HG02759 (cell line): ENCODE results near the gene HOXB4.

Experiments
- ATAC-seq: cut with Tn5 transposase; IDR thresholded peaks from one replicate; pipeline ENCODE4 v1.9.1; 2021; ENCODE audit warnings: mild to moderate bottlenecking, moderate library complexity; ENCODE audit not compliant: unreplicated experiment

Gene HOXB4

DNA sequence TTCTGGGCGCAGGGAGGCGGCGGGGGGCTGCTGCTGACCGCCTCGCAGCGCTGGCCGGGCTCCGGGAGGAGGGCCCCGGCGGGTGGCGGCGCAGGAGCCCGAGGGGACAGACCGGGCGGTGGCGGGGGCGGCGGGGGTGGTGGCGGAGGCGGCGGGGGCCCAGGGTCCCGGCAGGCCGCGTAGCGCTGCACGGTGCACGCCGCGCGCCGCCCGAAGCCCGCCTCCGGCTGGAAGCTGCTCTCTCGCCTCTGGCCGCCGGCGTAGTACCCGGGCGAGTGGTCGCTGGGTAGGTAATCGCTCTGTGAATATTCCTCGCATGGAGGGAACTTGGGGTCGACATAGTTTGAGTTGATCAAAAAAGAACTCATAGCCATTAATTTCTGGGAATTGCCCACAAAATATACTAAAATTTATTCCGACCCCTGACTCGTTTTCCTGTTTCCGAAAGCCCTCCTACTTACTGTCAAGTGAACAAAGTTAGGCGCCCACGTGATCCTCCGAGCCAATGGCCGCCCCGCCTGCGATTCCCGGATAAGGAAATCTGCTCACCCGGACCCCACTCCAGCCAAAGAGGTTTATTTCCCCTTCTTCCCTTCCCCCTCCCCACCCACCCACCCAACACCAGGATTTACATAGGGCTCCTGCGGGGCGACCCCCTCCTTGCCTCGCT is at the start of gene HOXB4:
Gene HOXB4, minus strand, starts transcription at position 405 of the 670 bp plus-strand sequence. Its CDS starts 31 bp downstream, at position 374.
- peak; percentile 58 for ATAC-seq

- no peak for ATAC-seq
Observed at GRCh38 chr17:48627118-48627597, 49.0 kb upstream of the HOXB4 start.

DNA sequence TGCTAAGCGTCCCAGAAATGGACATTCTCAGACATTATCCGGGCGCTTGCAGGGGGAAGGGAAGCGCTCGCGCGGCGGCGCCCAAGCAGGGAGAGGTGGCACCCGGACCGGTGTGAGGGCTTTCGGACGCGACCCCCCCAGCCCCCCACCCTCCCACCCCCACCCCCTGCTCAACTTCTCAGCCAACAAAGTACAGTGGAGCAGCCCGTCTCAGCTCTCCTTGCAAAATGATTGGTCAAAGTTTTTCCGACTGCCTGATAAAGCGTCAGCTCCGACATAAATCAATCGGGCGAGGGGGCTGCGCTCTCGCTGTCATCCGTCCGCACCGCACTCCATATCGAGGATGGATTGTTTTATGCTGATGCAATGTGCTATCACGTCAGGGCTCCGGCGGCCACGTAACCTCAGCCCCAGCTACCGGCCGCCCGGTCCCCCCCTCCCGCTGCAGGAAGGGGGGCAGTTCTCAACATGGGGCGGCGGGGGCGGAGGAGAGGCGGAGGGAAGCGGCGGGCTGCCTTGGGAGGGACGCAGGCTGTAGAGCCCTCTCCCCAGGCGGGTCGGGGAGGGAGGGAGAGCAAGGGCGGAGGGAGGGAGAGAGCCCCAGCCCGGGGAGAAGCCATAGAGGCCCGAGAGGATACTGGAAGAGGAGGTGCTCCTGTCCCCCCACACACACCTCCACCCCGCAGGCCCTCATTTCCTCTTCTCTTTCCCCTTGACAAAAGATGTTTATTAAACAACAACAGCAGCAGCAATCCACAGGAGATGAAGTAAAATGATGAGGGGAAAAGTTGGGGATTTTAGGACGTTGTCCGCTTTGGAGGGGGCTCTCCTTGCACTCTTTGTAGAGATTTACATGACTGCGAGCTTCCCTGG is 48.3 kb upstream of the HOXB4 start, which contains the start of gene HOXB9:
Gene HOXB9, minus strand, starts transcription at position 114 of the 873 bp plus-strand sequence. Its CDS starts 89 bp downstream, at position 25.
- ATAC-seq: no peak

DNA sequence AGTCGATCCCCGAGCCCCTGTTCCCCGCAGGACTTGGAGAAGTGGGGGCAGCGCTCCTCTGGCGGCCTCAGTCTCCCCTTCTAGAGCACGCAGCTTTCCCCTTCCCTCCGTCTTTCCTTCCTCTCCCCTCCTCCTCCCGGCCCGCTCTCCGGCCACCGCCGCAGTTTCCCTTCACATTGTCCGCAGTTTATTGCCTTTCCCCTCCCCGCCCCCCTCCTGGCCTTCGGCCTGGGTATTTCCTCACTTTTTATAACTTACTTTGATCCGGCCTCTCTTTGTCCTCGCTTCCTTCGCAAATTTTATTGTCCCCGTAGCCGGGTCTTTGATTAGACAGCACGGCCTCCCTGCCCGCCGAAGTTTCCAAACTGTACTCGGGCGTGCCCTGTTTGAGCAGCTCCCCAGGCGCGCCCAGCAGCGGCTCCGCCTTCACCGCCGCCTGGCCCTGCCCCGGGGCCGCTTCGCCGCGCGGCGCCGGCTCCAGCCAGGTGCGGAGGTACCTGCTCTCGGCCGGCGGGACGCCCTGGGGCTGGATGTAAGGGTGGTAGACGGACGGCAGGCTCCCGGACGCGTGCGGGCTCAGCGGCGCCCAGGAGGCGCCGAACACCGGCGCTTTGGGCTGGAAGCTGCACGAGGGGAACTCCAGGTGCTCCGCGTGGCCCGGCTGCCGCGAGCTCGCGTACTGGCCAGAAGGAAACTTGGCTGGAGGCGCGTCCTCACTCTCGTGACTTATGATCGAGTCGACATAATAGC is 47.5 kb upstream of the HOXB4 start:
- ATAC-seq: peak; percentile 39

DNA sequence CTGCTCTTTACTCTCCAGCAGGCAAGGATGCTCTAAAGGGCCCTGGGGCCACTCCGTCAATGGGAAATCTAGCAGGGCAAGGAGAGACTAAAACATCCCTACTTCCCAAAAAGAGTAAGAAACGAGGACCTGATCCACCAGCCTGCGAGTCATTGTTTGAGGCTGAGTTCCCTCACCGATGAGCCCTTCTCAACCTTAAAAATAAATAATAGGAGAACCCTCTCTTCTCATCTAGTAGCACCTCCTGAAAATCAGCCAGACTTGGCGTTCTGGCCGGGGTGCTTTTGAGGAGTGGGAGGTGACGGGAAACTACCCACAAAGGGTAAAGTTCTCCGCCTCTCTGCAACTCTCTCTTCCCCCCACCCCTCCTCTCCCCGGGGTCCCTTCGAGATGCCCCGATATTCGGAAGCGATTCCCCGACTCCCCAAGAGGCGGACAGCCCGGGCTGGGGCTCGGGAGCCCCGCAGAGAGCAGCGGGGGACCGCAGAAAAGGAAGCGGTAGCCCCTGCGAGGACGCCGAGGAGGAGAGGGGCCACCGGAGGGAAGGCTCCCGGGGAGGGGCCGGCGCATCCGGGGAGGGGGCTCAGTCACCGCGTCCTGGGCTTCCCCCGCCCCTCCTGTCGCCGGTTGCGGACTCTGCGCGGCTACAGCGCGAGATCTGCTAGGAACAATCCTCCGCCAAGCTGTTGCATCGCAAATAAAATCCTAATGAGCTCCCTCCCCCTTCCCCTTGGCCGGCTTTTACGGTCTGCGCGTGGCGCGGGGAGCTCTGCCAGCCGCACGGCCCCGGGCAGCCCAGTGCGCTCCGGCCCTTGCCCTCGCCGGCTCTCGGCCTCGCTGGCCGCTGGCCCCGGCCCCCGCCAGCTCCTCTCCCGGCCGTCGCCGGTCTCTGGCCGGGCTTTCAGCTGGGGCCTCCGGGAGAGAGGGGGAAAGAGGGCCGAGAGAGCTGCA is 46.7 kb upstream of the HOXB4 start:
- peak; percentile 19 for ATAC-seq

DNA sequence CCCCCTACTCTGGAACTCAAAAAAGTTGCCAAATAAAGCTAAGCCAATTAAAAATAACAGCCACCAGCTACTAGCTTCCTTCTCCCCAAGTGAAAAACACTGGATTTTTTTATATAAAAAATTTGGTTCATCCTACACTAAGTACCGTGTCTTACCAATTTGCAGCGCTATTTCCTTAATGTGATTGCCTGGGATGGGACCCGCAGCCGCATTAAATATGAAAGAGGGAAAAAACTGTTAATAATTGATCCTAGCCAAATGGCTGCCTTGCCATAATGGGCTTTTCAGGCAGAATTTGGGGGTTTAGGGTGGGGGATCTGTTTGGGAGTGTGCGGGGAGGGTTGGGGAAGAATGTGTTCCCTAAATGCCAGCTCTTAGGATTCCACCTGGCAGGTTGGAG is 46.0 kb upstream of the HOXB4 start:
- no peak for ATAC-seq

- no peak for ATAC-seq
Observed at GRCh38 chr17:48623583-48623982, 45.4 kb upstream of the HOXB4 start.

- no peak for ATAC-seq
Observed at GRCh38 chr17:48622857-48623256, 44.7 kb upstream of the HOXB4 start.

DNA sequence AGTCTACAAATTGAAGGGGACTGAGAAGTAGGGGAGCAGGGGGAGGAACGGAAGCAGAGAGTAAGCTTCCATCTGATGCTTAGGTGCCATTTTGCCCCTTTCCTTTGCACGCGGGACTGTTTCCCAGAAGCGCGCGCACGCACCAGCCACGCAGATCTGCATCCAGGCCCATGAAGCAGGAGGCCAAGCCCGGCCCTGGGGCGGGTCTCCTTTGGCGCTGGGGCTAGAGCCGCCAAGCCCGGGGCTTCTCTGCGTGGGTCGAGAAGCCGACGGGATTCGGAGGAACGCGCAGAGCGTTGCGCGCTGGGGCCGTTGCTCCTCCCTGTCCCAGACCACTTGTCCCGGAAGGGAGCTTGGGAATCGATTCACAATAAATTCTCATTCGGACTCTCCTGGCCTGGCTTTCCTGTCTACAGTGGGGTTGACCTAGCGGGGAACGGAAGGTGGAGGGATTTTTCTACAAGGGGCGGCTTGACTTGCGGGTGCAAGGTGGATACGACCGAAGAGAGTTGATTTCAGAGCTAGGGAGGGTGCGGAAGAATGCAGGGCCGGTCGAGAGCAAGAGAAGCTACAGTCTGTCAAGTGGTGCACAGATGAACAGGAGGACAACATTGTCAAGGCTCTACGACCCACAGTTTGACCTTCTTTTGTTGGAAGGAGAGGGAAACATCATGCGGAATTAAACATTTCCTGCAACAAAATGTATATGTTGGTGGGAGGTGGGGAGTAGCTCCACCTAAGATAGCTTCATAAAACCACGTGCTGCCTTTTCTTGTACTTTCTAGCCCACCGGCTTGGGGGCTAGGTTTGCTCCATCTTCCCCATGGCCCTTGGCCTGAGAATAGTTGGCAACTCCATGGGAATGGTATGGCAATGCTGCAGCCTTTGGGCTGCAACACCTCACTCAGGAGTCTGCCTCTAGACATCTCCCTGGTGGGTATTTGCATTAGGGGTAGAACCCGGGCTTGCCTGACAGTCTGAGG is 43.6 kb upstream of the HOXB4 start:
- ATAC-seq: no peak

- no peak for ATAC-seq
Observed at GRCh38 chr17:48620461-48621139, 42.5 kb upstream of the HOXB4 start.

GRCh38 chr17:48619826-48620449 is 41.8 kb upstream of the HOXB4 start:
- ATAC-seq: no peak

- ATAC-seq: no peak
Observed at GRCh38 chr17:48618256-48618896, 40.2 kb upstream of the HOXB4 start.

DNA sequence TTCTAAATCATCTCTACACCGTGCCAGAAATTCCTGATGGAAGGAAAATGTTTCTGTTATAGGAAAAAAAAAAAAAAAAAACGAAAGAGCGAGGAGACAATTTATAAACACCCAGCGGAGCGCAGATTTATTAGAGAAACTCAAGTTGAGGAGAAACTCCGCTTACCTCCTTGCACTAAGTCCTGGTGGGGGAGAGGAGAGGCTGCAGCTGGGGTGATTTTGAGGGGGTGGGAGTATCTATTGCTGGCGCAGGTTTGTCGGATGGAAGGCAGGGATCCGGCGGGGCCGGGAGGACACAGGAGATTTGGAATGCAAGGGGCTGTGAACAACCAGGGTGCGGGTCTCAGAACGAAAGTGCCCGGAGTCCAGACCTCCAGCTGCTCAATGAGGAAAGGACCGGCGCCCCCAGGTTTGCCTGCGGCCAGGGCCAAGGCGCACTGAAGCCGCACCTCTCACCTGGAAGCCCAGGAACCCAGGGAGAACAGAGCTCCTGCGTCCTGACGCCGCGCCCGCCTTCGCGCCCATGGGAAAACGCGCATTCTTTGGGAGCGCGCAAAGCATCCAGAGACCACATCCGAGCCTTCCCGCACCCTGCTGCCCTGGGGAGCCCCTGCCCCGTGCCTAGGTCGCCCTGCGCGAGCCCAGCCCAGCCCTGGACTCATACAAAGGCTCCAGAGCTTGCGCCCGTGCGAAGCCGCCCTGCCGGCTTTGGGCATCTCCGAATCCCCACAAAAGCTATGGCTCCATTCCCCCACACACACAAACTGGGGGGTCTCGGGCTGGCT is 39.5 kb upstream of the HOXB4 start:
- no peak for ATAC-seq

DNA sequence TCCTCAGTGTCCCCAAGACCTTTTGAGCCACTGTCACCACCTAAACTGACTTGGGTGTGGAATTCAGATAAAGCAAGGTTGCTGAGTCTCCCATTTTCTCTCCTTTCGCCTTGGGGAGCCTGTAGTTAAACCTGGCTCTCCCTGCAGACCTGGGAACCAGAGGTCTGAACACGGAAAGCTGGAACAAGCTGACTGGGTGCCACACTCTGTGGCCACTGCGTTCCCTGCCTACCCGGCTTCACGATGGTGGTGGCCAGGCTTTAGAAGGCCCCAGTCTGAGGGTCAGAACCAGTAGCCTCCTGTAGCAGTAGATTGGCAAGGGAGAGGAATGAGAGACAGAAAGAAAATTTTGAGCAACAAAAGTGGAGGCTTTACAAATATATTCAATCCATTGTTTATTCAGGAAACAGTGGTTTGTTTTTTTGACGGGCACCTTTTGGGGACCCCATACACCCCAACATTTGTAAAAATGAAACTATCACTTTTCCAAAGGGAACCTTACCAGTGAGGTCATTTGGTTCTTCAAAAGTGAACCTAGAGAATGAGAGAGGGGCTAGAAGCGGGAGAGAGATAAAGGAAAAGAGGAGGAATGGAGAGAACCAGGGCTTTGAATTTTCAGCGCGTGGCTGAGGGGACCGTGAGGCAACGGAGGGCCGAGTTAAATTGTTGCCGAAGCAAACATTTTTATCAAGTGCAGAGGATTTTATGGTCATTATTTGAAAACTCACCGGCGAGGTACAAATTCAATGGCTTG is 38.7 kb upstream of the HOXB4 start:
- ATAC-seq: no peak

DNA sequence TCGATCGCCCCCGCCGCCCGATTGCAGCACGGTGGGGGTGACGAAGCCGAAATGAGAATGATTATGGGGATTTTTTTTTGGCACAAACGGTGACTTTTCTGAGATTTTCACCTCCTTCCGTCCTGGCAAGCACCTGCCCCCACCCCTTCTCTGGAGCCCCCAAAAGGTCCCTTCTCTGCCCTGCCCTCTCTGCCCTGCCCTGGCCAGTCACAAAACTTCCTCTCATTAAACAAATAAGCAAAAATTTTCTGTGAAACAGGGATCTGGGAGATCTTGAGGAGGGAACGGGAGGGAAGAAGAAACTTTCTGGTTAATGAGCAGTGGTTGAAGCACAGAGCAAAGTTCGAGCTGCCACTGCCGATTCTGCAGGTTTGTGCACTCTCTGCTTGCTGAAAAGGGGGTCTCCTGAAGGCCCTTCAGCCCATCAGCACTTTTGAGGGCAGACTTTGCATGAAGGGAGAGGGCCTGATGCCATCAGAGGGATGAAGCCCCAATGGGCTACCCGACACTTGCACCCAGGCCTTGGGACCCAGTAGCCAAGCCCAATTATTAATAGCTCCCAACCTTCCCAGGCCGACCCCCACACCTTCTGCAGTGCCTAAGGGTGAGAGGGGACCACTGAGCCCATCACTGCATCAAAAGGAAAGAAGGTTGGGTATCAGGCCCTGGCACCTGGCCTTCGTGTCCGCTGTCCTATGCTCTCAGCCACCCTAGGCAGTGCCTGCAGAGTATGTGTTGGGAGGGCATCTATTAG is 38.0 kb upstream of the HOXB4 start:
- no peak for ATAC-seq
